ENCODE results near the gene GSAP. TPM values are rescaled to one million over a fixed set of nuclear protein-coding genes. Genes with fewer than 3 reads are reported as not detected.

Gene GSAP
- polyA plus RNA-seq, 1 donor from 2014 or later, result 0.21 TPM

- Histone ChIP-seq H3F3A (ENCODE audit: insufficient read depth, low read length, poor library complexity, severe bottlenecking) (no peaks in the 10 kb centered on the region), H3K9me3 (ENCODE audit: low read length) (no peaks in the 10 kb centered on the region), H2AFZ (ENCODE audit: low read depth, low read length) (no peak overlapping the region), H3K9ac (ENCODE audit: low read length) (no peak overlapping the region), H3K27ac (ENCODE audit: low read length) (no peak overlapping the region), H3K36me3 (ENCODE audit: insufficient read depth, low read length) (no peaks in the 10 kb centered on the region), H4K20me1 (ENCODE audit: insufficient read depth) (no peaks in the 10 kb centered on the region), H3K4me2 (ENCODE audit: low read length) (no peak overlapping the region), H3K4me3 (ENCODE audit: low read length) (no peak overlapping the region), H3K27me3 (ENCODE audit: insufficient read depth, low read depth, low read length) (no peaks in the 10 kb centered on the region), H3K79me2 (replicated peaks; ENCODE audit: insufficient read depth, low read length) (no peaks in the 10 kb centered on the region), H3K9me2 (ENCODE audit: insufficient read depth, low read length) (no peaks in the 10 kb centered on the region)
- TF ChIP-seq TAF1 (IDR thresholded peaks at IDR 0.05; ENCODE audit: low read depth), result no peak
- no peak for TF ChIP-seq SMC3 (conservative IDR thresholded peaks at IDR 0.05; ENCODE audit: poor library complexity)
- no peak for TF ChIP-seq MXI1 (conservative IDR thresholded peaks at IDR 0.05; ENCODE audit: poor library complexity, severe bottlenecking)
- TF ChIP-seq EP300 (conservative IDR thresholded peaks at IDR 0.05; ENCODE audit: poor library complexity, severe bottlenecking), result no peak
- TF ChIP-seq POLR2AphosphoS5 (IDR thresholded peaks at IDR 0.05), result no peak
- no peak for TF ChIP-seq EZH2 (IDR thresholded peaks at IDR 0.05; ENCODE audit: borderline replicate concordance, insufficient read depth, low read length, poor library complexity, severe bottlenecking)
- TF ChIP-seq RAD21 (conservative IDR thresholded peaks at IDR 0.05), result no peak
- TF ChIP-seq CTCF (IDR thresholded peaks at IDR 0.05; ENCODE audit: poor library complexity, severe bottlenecking), result no peak
- no peak for TF ChIP-seq REST (IDR thresholded peaks at IDR 0.05; ENCODE audit: borderline replicate concordance)
Observed at GRCh38 chr7:77352665-77353406, 63.3 kb downstream of the GSAP start.

- Histone ChIP-seq H3K27me3 (ENCODE audit: insufficient read depth, low read depth, low read length) (no peaks in the 10 kb centered on the region), H4K20me1 (ENCODE audit: insufficient read depth) (no peaks in the 10 kb centered on the region), H3K4me3 (ENCODE audit: low read length) (no peak overlapping the region), H3K9ac (ENCODE audit: low read length) (no peak overlapping the region), H3K4me2 (ENCODE audit: low read length) (no peak overlapping the region), H3K79me2 (replicated peaks; ENCODE audit: insufficient read depth, low read length) (no peaks in the 10 kb centered on the region), H3K9me2 (ENCODE audit: insufficient read depth, low read length) (no peaks in the 10 kb centered on the region), H3K9me3 (ENCODE audit: low read length) (no peaks in the 10 kb centered on the region), H3F3A (ENCODE audit: insufficient read depth, low read length, poor library complexity, severe bottlenecking) (no peaks in the 10 kb centered on the region), H3K27ac (ENCODE audit: low read length) (no peak overlapping the region), H2AFZ (ENCODE audit: low read depth, low read length) (no peak overlapping the region), H3K36me3 (ENCODE audit: insufficient read depth, low read length) (no peaks in the 10 kb centered on the region)
- no peak for TF ChIP-seq CTCF (IDR thresholded peaks at IDR 0.05; ENCODE audit: poor library complexity, severe bottlenecking)
- TF ChIP-seq EP300 (conservative IDR thresholded peaks at IDR 0.05; ENCODE audit: poor library complexity, severe bottlenecking), result no peak
- TF ChIP-seq POLR2AphosphoS5 (IDR thresholded peaks at IDR 0.05), result no peak
- no peak for TF ChIP-seq TAF1 (IDR thresholded peaks at IDR 0.05; ENCODE audit: low read depth)
- TF ChIP-seq MXI1 (conservative IDR thresholded peaks at IDR 0.05; ENCODE audit: poor library complexity, severe bottlenecking), result no peak
Observed at GRCh38 chr7:77351539-77352004, 64.6 kb downstream of the GSAP start.
